ENCODE measurements around the gene PAK2. TPM values are rescaled to one million over a fixed set of nuclear protein-coding genes. Genes with fewer than 3 reads are reported as not detected.

PAK2 gene
- total and polyA plus RNA-seq, 12 donors: 15.3 to 62.0 (median 46.8) TPM

- WGBS, 4 donors: 77 to 99% (median 97%) methylated on average over 2 of the region's 2 CpGs
- no peak for DNase-seq
- Histone ChIP-seq H3K36me3 (replicated peaks in 1 of 2) (no peaks in the 10 kb centered on the region), H3K9me3 (replicated peaks in 1 of 3) (no peaks in the 10 kb centered on the region), H3K4me3 (no peak overlapping the region), H3K4me1 (replicated peaks in 1 of 2) (no peaks in the 10 kb centered on the region), H3K27ac (no peak overlapping the region), H3K27me3 (no peaks in the 10 kb centered on the region)
- intact Hi-C loops (cut with DNase I): no loop called here
- TF ChIP-seq POLR2A (IDR thresholded peaks at IDR 0.05) (no peak), CTCF (IDR thresholded peaks at IDR 0.05) (no peak)
Measured at GRCh38 chr3:196721097-196721496, 18.6 kb upstream of the PAK2 start.

DNA sequence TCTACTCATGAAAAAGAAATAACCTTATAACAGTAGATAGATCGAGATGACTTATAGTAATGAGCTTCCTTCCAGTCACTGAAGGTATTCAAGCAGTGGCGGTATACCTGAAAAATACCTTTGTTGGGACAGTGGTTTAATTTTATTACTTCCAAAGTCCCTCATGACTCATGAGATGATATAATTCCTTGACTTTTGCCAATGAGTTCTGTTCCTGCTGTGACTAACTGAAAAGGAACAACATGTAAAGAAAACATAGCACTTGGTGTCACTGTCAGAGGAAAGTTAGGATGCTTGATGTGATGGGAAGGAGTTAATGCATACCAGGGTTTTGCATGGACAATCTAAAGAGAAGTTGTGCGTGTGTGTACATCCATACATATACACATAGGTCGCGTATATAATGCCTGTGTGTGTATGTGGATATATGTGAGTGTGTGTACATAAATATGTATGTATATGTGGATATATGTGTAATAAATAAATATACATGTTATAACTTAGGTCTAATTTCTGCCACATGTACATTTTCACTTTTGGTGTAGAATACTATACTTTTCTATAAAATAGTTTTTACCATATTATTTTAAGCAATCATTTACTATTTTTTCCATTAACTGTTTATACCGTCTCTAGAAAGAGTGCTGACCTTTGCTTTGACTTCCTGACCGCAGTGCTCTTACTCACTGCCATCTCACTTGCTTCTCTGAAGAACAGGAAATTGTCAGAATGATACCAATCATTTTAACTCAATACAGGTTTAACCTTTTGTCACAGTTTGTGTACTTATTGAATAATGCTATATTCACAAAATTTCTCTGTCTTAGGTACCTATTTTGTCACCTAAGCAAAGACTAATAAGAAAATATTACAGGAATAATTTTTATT, 12.6 kb upstream of the PAK2 start:
- no peak for DNase-seq
- no peak overlapping the region for H3K4me3 ChIP-seq
- TF ChIP-seq POLR2A (IDR thresholded peaks at IDR 0.05) (no peak), CTCF (IDR thresholded peaks at IDR 0.05) (no peak)
- H3K27me3 ChIP-seq: no peaks in the 10 kb centered on the region
- no peaks in the 10 kb centered on the region for H3K9me3 ChIP-seq (replicated peaks in 1 of 3)
- no peaks in the 10 kb centered on the region for H3K36me3 ChIP-seq (replicated peaks in 1 of 2)
- H3K4me1 ChIP-seq (replicated peaks in 1 of 2): no peaks in the 10 kb centered on the region
- 84 to 91% (median 89%) methylated on average over 7 of the region's 7 CpGs for WGBS, 4 donors
- H3K27ac ChIP-seq: no peak overlapping the region
- intact Hi-C loops (cut with DNase I): no loop called here

- WGBS, 4 donors: 88 to 98% (median 95%) methylated on average over 3 of the region's 3 CpGs
- Histone ChIP-seq H3K9me3 (replicated peaks in 1 of 3) (no peaks in the 10 kb centered on the region), H3K4me1 (replicated peaks in 1 of 2) (peaks cover 0 to 4% of the 10 kb centered on the region in 2 donors), H3K27me3 (no peaks in the 10 kb centered on the region), H3K4me3 (no peak overlapping the region), H3K27ac (no peak overlapping the region), H3K36me3 (replicated peaks in 1 of 2) (no peaks in the 10 kb centered on the region)
- TF ChIP-seq CTCF (IDR thresholded peaks at IDR 0.05) (no peak), POLR2A (IDR thresholded peaks at IDR 0.05) (no peak)
- intact Hi-C loops (cut with DNase I): no loop called here
- no peak for DNase-seq
Measured at GRCh38 chr3:196735751-196736150, 3.9 kb upstream of the PAK2 start.

GRCh38 chr3:196736670-196737374, 2.8 kb upstream of the PAK2 start:
- no peaks in the 10 kb centered on the region for H3K9me3 ChIP-seq (replicated peaks in 1 of 3)
- DNase-seq: no peak
- 93 to 96% (median 95%) methylated on average over 4 of the region's 4 CpGs for WGBS, 4 donors
- TF ChIP-seq POLR2A (IDR thresholded peaks at IDR 0.05) (no peak), CTCF (IDR thresholded peaks at IDR 0.05) (no peak)
- H3K4me1 ChIP-seq (replicated peaks in 1 of 2): peaks cover 6 to 12% of the 10 kb centered on the region in 2 donors
- no peaks in the 10 kb centered on the region for H3K27me3 ChIP-seq
- H3K36me3 ChIP-seq (replicated peaks in 1 of 2): no peaks in the 10 kb centered on the region
- H3K4me3 ChIP-seq: no peak overlapping the region
- H3K27ac ChIP-seq: no peak overlapping the region
- intact Hi-C loops (cut with DNase I): no loop called here
